H1 (cell line): ENCODE measurements around the gene CCR2.

Source experiments
- CHD2 ChIP-seq: IDR thresholded peaks from 2 replicates; pipeline ENCODE4 v1.6.1; 2012; ENCODE audit warnings: low read length, improper control_type of control experiment
- EP300 ChIP-seq, 2 experiments: IDR thresholded peaks; 1 replicate in 1 of 2; 2 replicates in 1 of 2; pipeline ENCODE4 v1.6.1; 2011 to 2012; ENCODE audit warnings: low read depth in 2 of 2, low read length in 2 of 2, mild to moderate bottlenecking in 2 of 2, borderline replicate concordance in 1 of 2, inconsistent platforms in 1 of 2, moderate library complexity in 1 of 2
- EZH2 ChIP-seq: fragments of 200-600 bp; sonication (generic); IDR thresholded peaks from 2 replicates; pipeline ENCODE4 v1.7.1; 2012; ENCODE audit warnings: low read depth, mild to moderate bottlenecking, moderate library complexity, low read length, inconsistent platforms; ENCODE audit not compliant: severe bottlenecking
- HDAC2 ChIP-seq, 2 experiments: fragments of 300-600 bp in 1 of 2; sonication (generic) in 1 of 2; IDR thresholded peaks; 2 replicates each; pipeline ENCODE4 v1.6.1; 2011 to 2012; ENCODE audit warnings: low read depth in 2 of 2, low read length in 2 of 2, mild to moderate bottlenecking in 2 of 2, moderate library complexity in 2 of 2, borderline replicate concordance in 1 of 2, inconsistent platforms in 1 of 2
- KDM1A ChIP-seq: fragments of 200-600, 300-600 bp; sonication (generic); IDR thresholded peaks from 2 replicates; pipeline ENCODE4 v1.7.1; 2016; ENCODE audit warnings: mild to moderate bottlenecking, low read length, borderline replicate concordance
- POLR2A ChIP-seq, 2 experiments: IDR thresholded peaks; 1 replicate in 1 of 2; 2 replicates in 1 of 2; pipeline ENCODE4 v1.6.1; 2011; ENCODE audit warnings: low read depth in 2 of 2, low read length in 2 of 2, mild to moderate bottlenecking in 2 of 2; ENCODE audit errors: control extremely low read depth in 1 of 2
- SIN3A ChIP-seq, 2 experiments: IDR thresholded peaks in 1 of 2; conservative IDR thresholded peaks in 1 of 2; 2 replicates each; pipeline ENCODE4 v1.6.1; 2011 to 2012; ENCODE audit warnings: low read length in 2 of 2, improper control_type of control experiment in 1 of 2, low read depth in 1 of 2, mild to moderate bottlenecking in 1 of 2
- TF ChIP-seq, protein P1 (sequence below), 3 experiments: IDR thresholded peaks; 1 replicate in 2 of 3; 2 replicates in 1 of 3; pipeline versions ENCODE4 v1.5.1 to v1.6.1; 2011; ENCODE audit warnings: low read length in 3 of 3, mild to moderate bottlenecking in 3 of 3, inconsistent platforms in 2 of 3, low read depth in 1 of 3, moderate library complexity in 1 of 3; ENCODE audit not compliant: insufficient read depth in 1 of 3; ENCODE audit errors: control extremely low read depth in 1 of 3

DNA sequence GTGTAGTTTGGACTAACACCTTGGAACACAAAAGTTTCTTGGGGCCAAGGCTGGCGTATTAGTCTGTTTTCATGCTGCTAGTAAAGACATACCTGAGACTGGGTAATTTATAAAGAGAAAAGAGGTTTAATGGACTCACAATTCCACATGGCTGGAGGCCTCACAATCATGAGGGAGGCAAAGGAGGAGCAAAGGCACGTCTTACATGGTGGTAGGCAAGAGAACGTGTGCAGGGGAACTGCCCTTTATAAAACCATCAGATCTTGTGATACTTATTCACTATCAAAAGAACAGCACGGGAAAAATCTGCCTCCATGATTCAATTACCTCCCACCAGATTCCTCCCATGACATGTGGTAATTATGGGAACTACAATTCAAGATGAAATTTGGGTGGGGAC lies 9.4 kb upstream of the CCR2 start:
- no peak for TF ChIP-seq EP300 (IDR thresholded peaks at IDR 0.05; ENCODE audit: borderline replicate concordance in 1 of 2, low read depth in 2 of 2, low read length in 2 of 2)
- no peak for TF ChIP-seq CHD2
- TF ChIP-seq KDM1A = no peak
- TF ChIP-seq, protein P1, sequence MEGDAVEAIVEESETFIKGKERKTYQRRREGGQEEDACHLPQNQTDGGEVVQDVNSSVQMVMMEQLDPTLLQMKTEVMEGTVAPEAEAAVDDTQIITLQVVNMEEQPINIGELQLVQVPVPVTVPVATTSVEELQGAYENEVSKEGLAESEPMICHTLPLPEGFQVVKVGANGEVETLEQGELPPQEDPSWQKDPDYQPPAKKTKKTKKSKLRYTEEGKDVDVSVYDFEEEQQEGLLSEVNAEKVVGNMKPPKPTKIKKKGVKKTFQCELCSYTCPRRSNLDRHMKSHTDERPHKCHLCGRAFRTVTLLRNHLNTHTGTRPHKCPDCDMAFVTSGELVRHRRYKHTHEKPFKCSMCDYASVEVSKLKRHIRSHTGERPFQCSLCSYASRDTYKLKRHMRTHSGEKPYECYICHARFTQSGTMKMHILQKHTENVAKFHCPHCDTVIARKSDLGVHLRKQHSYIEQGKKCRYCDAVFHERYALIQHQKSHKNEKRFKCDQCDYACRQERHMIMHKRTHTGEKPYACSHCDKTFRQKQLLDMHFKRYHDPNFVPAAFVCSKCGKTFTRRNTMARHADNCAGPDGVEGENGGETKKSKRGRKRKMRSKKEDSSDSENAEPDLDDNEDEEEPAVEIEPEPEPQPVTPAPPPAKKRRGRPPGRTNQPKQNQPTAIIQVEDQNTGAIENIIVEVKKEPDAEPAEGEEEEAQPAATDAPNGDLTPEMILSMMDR (IDR thresholded peaks at IDR 0.05; ENCODE audit: control extremely low read depth in 1 of 3, insufficient read depth in 1 of 3, low read depth in 1 of 3, low read length in 3 of 3) = no peak
- TF ChIP-seq HDAC2 (IDR thresholded peaks at IDR 0.05; ENCODE audit: borderline replicate concordance in 1 of 2, low read depth in 2 of 2, low read length in 2 of 2) = no peak
- no peak for TF ChIP-seq POLR2A (IDR thresholded peaks at IDR 0.05; ENCODE audit: control extremely low read depth in 1 of 2, low read depth in 2 of 2, low read length in 2 of 2)
- TF ChIP-seq SIN3A (conservative IDR thresholded peaks at IDR 0.05 in 1 of 2, IDR thresholded peaks at IDR 0.05 in 1 of 2; ENCODE audit: low read depth in 1 of 2, low read length in 2 of 2) = no peak
- TF ChIP-seq EZH2 = no peak
